Skeletal muscle cell (primary cell): ENCODE measurements around the gene UBTD2.
A peak's percentile ranks its signal among the peaks of the same experiment; 100 is the strongest.
"Not testable (repeated sequence)": the region's sequence is repeated elsewhere in the genome, so short reads cannot be mapped to it uniquely, and the experiment has no call there.

Experiments
- DNase-seq: peaks from one replicate; pipeline ENCODE4 v3.0.0-alpha.2; 2010; ENCODE audit warnings: low read depth
- H3K4me3 ChIP-seq: 2 replicates; pipeline ENCODE4 v1.5.1; 2011; ENCODE audit warnings: low read depth, mild to moderate bottlenecking, control low read depth, low read length, moderate library complexity

UBTD2 gene

DNA sequence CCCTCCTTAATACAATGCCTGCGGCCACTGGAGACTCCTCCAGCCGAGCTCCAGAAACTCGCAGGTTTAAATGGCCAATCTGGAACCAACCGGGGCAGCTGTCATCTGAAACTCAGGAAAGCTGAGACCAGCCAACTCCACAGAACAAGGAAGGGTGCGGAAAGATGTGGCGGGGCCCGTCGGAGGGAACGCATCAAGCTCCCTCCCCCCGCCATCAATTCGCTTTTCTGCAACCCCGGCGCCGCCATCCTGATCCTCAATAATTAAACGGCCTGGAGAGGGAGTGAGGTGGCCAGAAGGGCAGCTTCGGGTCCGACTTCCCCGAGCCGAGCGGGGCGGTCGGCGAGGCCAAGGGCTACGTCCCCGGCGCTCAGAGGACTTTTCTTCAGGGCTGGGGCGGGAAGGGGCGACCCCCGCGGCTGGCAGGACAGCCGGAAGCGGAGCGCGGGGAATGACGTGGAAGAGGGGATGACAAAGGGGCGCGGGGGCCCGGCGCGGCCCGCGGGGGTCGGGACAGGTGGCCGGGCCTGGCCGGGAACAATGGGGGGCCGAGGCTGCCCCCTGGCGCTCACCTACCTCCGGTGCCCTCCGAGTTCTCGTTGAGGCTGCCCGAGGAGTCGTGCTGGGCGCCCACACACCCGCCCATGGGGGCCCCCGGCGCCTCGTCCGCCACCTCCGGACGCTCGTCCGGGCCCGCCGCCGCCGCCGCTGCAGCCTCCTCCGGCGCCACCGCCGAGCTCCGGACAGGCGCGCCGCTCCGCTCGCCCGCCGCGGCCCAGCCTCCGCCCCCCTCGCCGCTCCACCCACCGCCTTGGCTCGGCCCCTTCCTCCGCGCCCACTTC, at the start of gene UBTD2:
TSS of gene UBTD2 (minus strand) at position 745 of the 842 bp plus-strand sequence. CDS start at position 646, 99 bp downstream.
- peak within 1 kb of the TSS; percentile 84 for H3K4me3 ChIP-seq
- no peak for DNase-seq

GRCh38 chr5:172326901-172327300, 43.3 kb upstream of the UBTD2 start:
- H3K4me3 ChIP-seq, DNase-seq: not testable (repeated sequence)

DNA sequence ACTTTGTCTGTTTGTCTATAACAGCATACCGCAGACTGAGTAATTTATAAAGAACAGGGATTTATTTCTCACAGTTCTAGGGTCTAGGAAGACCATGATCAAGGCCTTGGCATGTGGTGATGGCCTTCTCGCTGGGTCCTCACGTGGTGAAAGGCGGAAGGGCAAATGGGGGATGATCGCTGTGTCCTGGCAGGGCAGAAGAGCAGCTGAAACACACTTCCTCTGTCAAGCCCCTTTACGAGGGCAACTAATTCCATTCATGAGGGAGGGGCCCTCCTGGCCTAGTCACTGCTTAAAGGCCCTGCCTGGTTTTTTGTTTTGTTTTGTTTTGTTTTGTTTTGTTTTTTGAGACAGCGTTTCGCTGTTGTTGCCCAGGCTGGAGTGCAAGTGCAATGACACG, 41.9 kb upstream of the UBTD2 start:
- no peak for DNase-seq
- H3K4me3 ChIP-seq, result no peak overlapping the region

GRCh38 chr5:172322028-172322965, 38.7 kb upstream of the UBTD2 start:
- H3K4me3 ChIP-seq, result no peak overlapping the region
- DNase-seq, result no peak

DNA sequence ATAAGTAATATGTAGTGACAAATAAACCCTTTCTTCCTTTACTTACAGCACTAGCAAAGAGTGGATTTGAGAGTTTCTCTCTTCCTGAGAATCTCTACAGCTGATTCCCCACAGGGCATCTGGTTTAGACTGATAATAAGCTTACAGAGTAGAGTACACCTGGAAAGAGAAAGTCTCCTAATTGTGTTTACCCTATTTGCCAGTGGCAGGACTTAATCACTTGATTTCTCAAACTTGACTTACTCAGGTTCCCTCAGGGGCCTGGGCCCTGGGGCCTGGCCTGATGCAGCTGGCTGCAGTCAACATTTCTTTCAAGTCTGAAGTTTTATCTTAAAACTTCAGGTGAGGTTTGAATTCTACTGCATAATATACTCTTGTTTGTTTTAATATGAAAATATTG, 38.0 kb upstream of the UBTD2 start:
- no peak overlapping the region for H3K4me3 ChIP-seq
- DNase-seq, result no peak

DNA sequence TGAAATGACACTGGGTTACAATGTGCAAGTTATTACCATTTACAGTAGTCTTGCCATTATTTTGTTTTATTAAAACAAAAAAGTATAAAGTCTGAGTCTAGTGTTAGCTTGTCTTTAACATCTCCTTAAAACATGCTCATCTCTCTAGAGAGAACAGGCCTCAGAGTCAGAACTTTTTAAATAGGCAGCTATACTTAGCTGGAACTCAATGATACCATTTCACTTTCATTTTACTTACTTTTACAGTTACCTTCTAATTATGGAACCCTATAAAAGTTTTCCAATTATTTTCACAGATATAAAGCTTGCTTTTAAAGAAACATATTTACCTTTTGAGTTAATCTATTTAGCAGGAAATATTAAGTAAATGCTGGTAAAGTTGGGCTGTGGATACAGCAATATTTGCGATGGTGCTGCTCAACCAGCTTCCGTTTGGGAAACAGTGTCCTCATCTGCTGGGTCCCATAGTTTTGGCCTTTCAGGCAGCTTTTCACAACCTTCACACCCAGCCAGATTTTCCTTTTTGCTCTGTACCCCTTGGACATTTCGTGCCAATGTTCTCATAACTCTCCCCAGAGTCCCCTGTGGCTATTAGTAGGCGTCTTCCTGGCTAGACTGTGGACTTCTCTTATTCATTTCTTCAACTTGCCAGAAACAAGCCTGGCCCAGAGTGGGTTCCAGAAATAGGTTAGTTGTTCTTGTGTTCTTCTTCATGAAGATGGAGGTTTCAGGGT, 36.3 kb upstream of the UBTD2 start:
- no peak overlapping the region for H3K4me3 ChIP-seq
- no peak for DNase-seq

DNA sequence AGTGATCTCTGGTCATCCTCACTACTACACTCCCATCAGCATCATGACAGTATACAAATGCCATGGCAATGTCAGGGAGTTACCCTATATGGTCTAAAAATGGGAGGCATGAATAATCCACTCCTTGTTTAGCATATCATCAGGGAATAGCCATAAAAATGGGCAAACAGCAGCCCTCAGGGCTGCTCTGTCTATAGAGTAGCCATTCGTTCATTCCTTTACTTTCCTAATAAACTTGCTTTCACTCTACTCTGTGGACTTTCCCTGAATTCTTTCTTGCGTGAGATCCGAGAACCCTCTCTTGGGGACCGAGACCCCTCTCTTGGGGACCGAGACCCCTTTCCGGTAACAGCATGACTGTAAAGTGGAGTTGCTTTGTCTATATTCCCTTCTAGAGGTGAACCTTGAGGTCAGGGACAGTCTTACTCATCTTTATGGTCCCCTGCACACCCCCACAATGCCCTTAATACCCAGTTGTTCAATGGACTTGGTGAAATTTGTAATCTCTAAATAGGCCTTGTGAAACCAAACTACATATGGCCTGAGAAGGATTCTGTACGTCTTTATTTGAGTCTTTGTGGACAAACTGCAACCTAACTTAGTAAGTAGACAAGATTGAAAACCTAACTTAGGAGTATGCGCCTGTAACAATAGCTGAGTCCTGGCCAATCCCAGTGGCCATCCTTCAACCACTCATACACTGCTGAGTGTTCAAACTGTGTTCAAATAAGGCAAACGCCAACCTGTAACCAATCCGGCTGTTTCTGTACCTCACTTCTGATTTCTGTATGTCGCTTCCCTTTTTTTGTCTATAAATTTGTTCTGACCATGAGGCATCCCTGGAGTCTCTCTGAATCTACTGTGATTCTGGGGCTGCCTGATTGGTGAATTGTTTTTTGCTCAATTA, 32.3 kb upstream of the UBTD2 start:
- H3K4me3 ChIP-seq, result no peak overlapping the region
- no peak for DNase-seq

DNA sequence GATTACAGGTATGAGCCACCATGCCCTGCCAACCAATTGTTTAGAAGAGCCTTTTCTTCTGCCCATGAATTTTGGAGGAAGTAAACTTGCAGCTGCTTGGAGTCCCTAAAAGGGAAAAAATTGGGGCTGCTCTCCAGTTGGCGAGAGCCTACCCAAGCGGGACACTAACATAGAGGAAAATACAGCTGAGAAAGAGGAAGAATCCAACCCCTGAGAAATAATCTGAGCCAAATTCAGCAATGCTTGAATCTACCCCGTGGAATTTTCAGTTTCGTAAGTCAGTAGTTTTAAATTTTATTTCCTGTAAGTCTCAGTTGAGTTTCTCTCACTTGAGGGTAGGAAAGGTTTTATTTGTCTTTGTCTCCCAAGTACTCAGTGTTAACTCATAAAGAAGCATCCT, 30.4 kb upstream of the UBTD2 start:
- no peak for DNase-seq
- H3K4me3 ChIP-seq, result no peak overlapping the region

- no peak for DNase-seq
- no peak overlapping the region for H3K4me3 ChIP-seq
These were observed 28.7 kb upstream of the UBTD2 start for GRCh38 chr5:172312286-172312685.

- DNase-seq, result no peak
- H3K4me3 ChIP-seq, result no peak overlapping the region
These were observed 28.0 kb upstream of the UBTD2 start for GRCh38 chr5:172311605-172312004.

- H3K4me3 ChIP-seq, result no peak overlapping the region
- no peak for DNase-seq
These were observed 27.5 kb upstream of the UBTD2 start for GRCh38 chr5:172311026-172311425.

DNA sequence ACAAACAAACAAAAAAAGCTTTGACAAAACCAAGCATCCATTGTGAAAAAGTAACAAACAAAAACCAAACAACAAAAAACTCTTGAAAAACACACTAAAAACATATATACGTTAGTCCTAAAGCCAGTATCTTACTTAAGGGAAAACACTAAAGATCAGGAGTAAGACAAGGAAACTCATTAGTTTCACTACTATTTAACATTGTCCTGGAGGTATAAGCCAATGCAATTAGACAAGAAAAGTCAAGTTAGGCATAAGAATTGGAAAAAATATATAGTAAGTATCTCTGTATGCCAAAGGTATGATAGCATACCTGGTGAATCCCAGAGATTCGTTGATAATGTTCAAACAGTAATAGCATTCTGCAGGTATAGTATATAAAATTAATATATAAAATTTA, 21.8 kb upstream of the UBTD2 start:
- DNase-seq, result no peak
- H3K4me3 ChIP-seq, result no peak overlapping the region

DNA sequence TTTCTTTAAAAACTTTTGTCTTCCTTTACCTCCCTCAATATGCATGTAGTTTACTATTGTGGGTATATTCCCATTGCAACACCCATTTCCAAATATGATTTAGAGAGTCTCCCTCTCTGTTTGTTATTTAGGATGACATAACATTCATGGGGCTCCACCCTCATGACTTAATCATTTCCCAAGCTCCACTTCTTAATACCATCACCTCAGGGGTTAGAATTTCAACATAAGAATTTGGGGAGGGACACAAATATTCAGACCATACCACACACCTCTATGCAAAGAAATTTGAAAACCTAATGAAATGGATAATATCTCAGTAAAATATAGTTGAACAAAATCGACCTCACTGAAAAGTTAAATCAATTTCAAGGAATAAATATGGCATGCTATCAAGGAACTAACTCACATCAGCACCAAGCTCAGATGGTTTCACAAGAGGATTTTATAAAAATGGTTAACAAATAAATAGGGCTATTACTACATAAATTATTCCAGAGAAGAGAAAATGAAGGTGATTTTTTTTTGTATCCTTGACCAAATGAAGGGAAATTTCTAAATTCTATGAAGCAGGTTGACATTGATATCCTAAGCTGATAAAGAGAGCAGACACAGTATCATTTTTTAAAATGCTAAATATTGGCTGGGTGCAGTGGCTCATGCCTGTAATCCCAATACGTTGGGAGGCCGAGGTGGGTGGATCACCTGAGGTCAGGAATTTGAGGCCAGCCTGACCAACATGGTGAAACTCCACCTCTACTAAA, 20.2 kb upstream of the UBTD2 start:
- H3K4me3 ChIP-seq, result no peak overlapping the region
- no peak for DNase-seq

- DNase-seq, result no peak
- H3K4me3 ChIP-seq, result no peak overlapping the region
These were observed 19.6 kb upstream of the UBTD2 start for GRCh38 chr5:172303162-172303561.

- no peak overlapping the region for H3K4me3 ChIP-seq
- DNase-seq, result no peak
These were observed 18.6 kb upstream of the UBTD2 start for GRCh38 chr5:172302047-172302710.

DNA sequence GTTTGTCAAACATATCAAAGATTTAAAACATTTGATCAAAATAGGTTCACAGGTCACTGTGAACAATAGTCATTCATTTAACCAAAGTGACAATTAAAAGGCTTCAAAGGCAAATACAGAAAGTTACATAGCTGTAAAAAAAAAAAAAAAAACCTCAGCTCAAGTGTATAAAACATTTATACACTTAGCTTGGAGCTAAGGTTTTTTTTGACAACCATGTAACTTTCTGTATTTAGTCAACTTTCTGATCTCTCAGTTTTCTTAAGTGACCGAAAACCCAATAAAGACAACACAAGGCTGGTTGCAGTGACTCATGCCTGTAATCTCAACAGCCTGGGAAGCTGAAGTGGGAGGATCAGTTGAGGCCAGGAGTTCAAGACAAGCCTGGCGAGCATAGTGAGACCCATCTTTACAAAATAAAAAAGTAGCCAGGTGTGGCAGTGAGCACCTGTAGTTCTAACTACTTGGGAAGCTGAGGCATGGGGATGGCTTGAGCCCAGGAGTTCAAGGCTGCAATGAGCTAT, 16.4 kb upstream of the UBTD2 start:
- no peak for DNase-seq
- H3K4me3 ChIP-seq, result no peak overlapping the region

GRCh38 chr5:172294831-172295230, 11.3 kb upstream of the UBTD2 start:
- H3K4me3 ChIP-seq, result no peak overlapping the region
- no peak for DNase-seq
